K562 (cell line): ENCODE results near the gene SCAMP5. TPM values are rescaled to one million over a fixed set of nuclear protein-coding genes. Genes with fewer than 3 reads are reported as not detected.

ENCODE experiments used
- ATAC-seq: fragments of 200-7000 bp; cut with Tn5 transposase; 3 replicates; pipeline ENCODE4 v1.9.1; 2020; ENCODE audit warnings: moderate library complexity
- BruUV-seq: library from RNA; stranded (reverse); fragments of 400-500 nt; replicated peaks from 2 replicates; lab custom pipeline; 2021; lab: Mats Ljungman, UMichigan
- CTCF ChIA-PET: fragments of 300-600 bp; formaldehyde crosslinking; extraction: SDS; loops from one replicate; lab custom pipeline; 2021; ENCODE audit warnings: low intra/inter-chr PET ratio; lab: Yijun Ruan, JAX
- POLR2A ChIA-PET: fragments of 300-600, 350-650 bp; sonication (Branson Sonifier 250); formaldehyde crosslinking; extraction: SDS; loops from one replicate; lab custom pipeline; 2021; ENCODE audit warnings: antibody characterized with exemption, inconsistent platforms; lab: Yijun Ruan, JAX
- DNase-seq, 4 experiments: peaks; one replicate each; pipeline versions ENCODE4 v3.0.0 to v3.0.0-alpha.2; 2011 to 2018; ENCODE audit warnings: low spot score in 3 of 4, mixed read lengths in 3 of 4; ENCODE audit errors: extremely low read depth in 1 of 4
- FAIRE-seq: peaks from 2 replicates; lab custom pipeline; 2011; peaks lifted over from hg19 to GRCh38; lab: Jason Lieb, UNC
- H2AFZ ChIP-seq: 2 replicates; pipeline ENCODE4 v1.6.0; 2011; ENCODE audit warnings: low read depth, low read length, control low read depth, inconsistent platforms
- H3K27ac ChIP-seq: fragments of 200-600 bp; 3 replicates; pipeline ENCODE4 v1.8.0; 2011; ENCODE audit warnings: low read depth, mild to moderate bottlenecking, control low read depth, inconsistent platforms, low read length, moderate library complexity, mixed read lengths; ENCODE audit errors: extremely low read depth
- H3K27me3 ChIP-seq, 2 experiments: fragments of 300-600 bp in 1 of 2; 2 replicates in 1 of 2; 3 replicates in 1 of 2; pipeline versions ENCODE4 v1.6.0 to v1.8.0; 2011; ENCODE audit warnings: inconsistent platforms in 2 of 2, low read length in 2 of 2, mild to moderate bottlenecking in 1 of 2, mixed read lengths in 1 of 2, moderate library complexity in 1 of 2; ENCODE audit not compliant: control insufficient read depth in 2 of 2, insufficient read depth in 2 of 2
- H3K36me3 ChIP-seq: fragments of 300-600 bp; 3 replicates; pipeline ENCODE4 v1.8.0; 2011; ENCODE audit warnings: mild to moderate bottlenecking, low read length, inconsistent platforms; ENCODE audit not compliant: control insufficient read depth, insufficient read depth
- H3K4me1 ChIP-seq, 2 experiments: fragments of 200-600 bp in 1 of 2; replicated peaks in 1 of 2; 2 replicates in 1 of 2; 3 replicates in 1 of 2; pipeline versions ENCODE4 v1.5.1 to v1.8.0; 2011; ENCODE audit warnings: inconsistent platforms in 2 of 2, low read length in 2 of 2, mild to moderate bottlenecking in 1 of 2, mixed read lengths in 1 of 2, moderate library complexity in 1 of 2; ENCODE audit not compliant: control insufficient read depth in 2 of 2, insufficient read depth in 2 of 2
- H3K4me2 ChIP-seq: 2 replicates; pipeline ENCODE4 v1.6.1; 2011; ENCODE audit warnings: low read length, control low read depth, inconsistent platforms, mixed read lengths; ENCODE audit not compliant: insufficient read depth
- H3K4me3 ChIP-seq: fragments of 200-600 bp; sonication (generic), shearing (Covaris generic); 2 replicates; pipeline ENCODE4 v1.5.1; 2016; ENCODE audit warnings: control low read depth, inconsistent platforms
- H3K79me2 ChIP-seq: fragments of 200-600 bp; 3 replicates; pipeline ENCODE4 v1.8.0; 2011; ENCODE audit warnings: low read length, inconsistent platforms; ENCODE audit not compliant: control insufficient read depth, insufficient read depth
- H3K9ac ChIP-seq, 2 experiments: 2 replicates each; pipeline versions ENCODE4 v1.6.0 to v1.6.1; 2011; ENCODE audit warnings: low read depth in 2 of 2, low read length in 2 of 2, control low read depth in 1 of 2, inconsistent platforms in 1 of 2, mild to moderate bottlenecking in 1 of 2, mixed read lengths in 1 of 2; ENCODE audit not compliant: insufficient read depth in 1 of 2
- H3K9me1 ChIP-seq: one replicate; pipeline ENCODE4 v1.6.0; 2011; ENCODE audit warnings: inconsistent platforms, mild to moderate bottlenecking, low read length, moderate library complexity; ENCODE audit not compliant: control insufficient read depth, insufficient read depth
- H3K9me3 ChIP-seq: replicated peaks from 2 replicates; pipeline ENCODE4 v1.5.1; 2011; ENCODE audit warnings: low read depth, low read length, inconsistent platforms; ENCODE audit not compliant: control insufficient read depth, insufficient read depth
- H4K20me1 ChIP-seq: replicated peaks from 2 replicates; pipeline ENCODE4 v1.6.1; 2011; ENCODE audit warnings: low read length, inconsistent platforms, mixed read lengths; ENCODE audit not compliant: control insufficient read depth, insufficient read depth
- LEF1 ChIP-seq: fragments of 450-650 bp; IDR thresholded peaks from 2 replicates; pipeline ENCODE4 v1.6.1; 2016; ENCODE audit warnings: mild to moderate bottlenecking
- NBN ChIP-seq: fragments of 450-650 bp; IDR thresholded peaks from 2 replicates; pipeline ENCODE4 v1.6.1; 2016; ENCODE audit warnings: low read depth, mild to moderate bottlenecking
- NFATC3 ChIP-seq: fragments of 450-650 bp; IDR thresholded peaks from 2 replicates; pipeline ENCODE4 v1.6.1; 2017; ENCODE audit warnings: mild to moderate bottlenecking
- PRPF4 ChIP-seq: fragments of 200-400 bp; formaldehyde crosslinking; IDR thresholded peaks from one replicate; pipeline ENCODE4 v1.6.1; 2017; ENCODE audit warnings: low read length, low read depth, mild to moderate bottlenecking; ENCODE audit not compliant: insufficient read depth, poor library complexity, severe bottlenecking
- RCOR1 ChIP-seq, 2 experiments: IDR thresholded peaks; 2 replicates each; pipeline ENCODE4 v1.6.1; 2012; ENCODE audit warnings: low read depth in 2 of 2, low read length in 2 of 2, borderline replicate concordance in 1 of 2, improper control_type of control experiment in 1 of 2
- SRSF9 ChIP-seq: fragments of 200-400 bp; formaldehyde crosslinking; IDR thresholded peaks from 2 replicates; pipeline ENCODE4 v1.6.1; 2017; ENCODE audit warnings: low read depth, low read length, borderline replicate concordance
- TAF15 ChIP-seq: fragments of 200-400 bp; formaldehyde crosslinking; IDR thresholded peaks from 2 replicates; pipeline ENCODE4 v1.6.1; 2017; ENCODE audit warnings: mild to moderate bottlenecking, low read depth, low read length, moderate library complexity
- TFAP4 ChIP-seq: sonication (generic); formaldehyde crosslinking; IDR thresholded peaks from 2 replicates; pipeline ENCODE4 v1.8.0; 2022; ENCODE audit warnings: missing genetic modification reagents, mild to moderate bottlenecking, moderate library complexity, borderline replicate concordance
- THRA ChIP-seq: fragments of 450-650 bp; IDR thresholded peaks from 2 replicates; pipeline ENCODE4 v1.6.1; 2017; ENCODE audit warnings: mild to moderate bottlenecking, moderate library complexity
- VEZF1 ChIP-seq: fragments of 200-800 bp; sonication (Bioruptor generic); IDR thresholded peaks from 2 replicates; pipeline ENCODE4 v1.6.1; 2017; ENCODE audit warnings: missing genetic modification characterization, missing compliant biosample characterization
- ZC3H4 ChIP-seq: sonication (generic); formaldehyde crosslinking; IDR thresholded peaks from 2 replicates; pipeline ENCODE4 v1.9.0; 2021; ENCODE audit warnings: missing genetic modification reagents, borderline replicate concordance
- ZFX ChIP-seq: sonication (generic); formaldehyde crosslinking; IDR thresholded peaks from 2 replicates; pipeline ENCODE4 v1.8.0; 2022; ENCODE audit warnings: mild to moderate bottlenecking, missing genetic modification reagents, moderate library complexity
- ZKSCAN1 ChIP-seq: fragments of 150-350 bp; IDR thresholded peaks from 2 replicates; pipeline ENCODE4 v1.6.1; 2016; ENCODE audit warnings: low read depth, low read length
- ZNF408 ChIP-seq: fragments of 250-450 bp; sonication (Bioruptor Pico); IDR thresholded peaks from 2 replicates; pipeline ENCODE4 v1.4.0; 2020; ENCODE audit warnings: low read depth, mild to moderate bottlenecking, moderate library complexity
- WGBS: fragments of 100-300 bp; shearing (Covaris generic); methylation state at CpG from one replicate; pipeline ENCODE4 v1.1.6; 2016; ENCODE audit warnings: low coverage, mixed read lengths; ENCODE audit not compliant: insufficient coverage; ENCODE audit errors: missing lambda C conversion rate; 5-methylcytosine and 5-hydroxymethylcytosine counted together
- in situ Hi-C: fragments of 300-500 bp; cut with MboI; formaldehyde crosslinking; loops from 4 replicates; pipeline ENCODE4 v1.15.0; 2018; ENCODE audit warnings: inconsistent platforms, mixed read lengths
- intact Hi-C: fragments of 100-400 bp; cut with micrococcal nuclease; formaldehyde crosslinking; loops from 2 replicates; pipeline ENCODE4 v1.14.2; 2022
- polyA plus RNA-seq, 8 experiments: library from polyadenylated mRNA; depleted of rRNA in 4 of 8; stranded (reverse) in 5 of 8; unstranded in 3 of 8; fragments of >200 nt; fragmentation: Nextera tagmentation in 2 of 8; fragmentation: Illumina TruSeq in 1 of 8; extraction: Ambion mirVana in 2 of 8; extraction: Trizol in 1 of 8; gene quantifications; 2 replicates each; pipeline versions ENCODE4 v1.2.1 to v1.2.3, GENCODE V29; 2011 to 2014; ENCODE audit warnings: inconsistent platforms in 1 of 8, missing spikeins in 1 of 8
- total RNA-seq, 7 experiments: library from RNA; depleted of rRNA in 6 of 7; stranded (reverse); fragments of >200 nt in 6 of 7; fragmentation: Illumina TruSeq in 2 of 7; extraction: Trizol in 2 of 7; gene quantifications; 2 replicates each; pipeline versions ENCODE4 v1.2.1 to v1.2.3, GENCODE V29; 2011 to 2021; ENCODE audit warnings: low replicate concordance in 1 of 7

Gene SCAMP5
- total and polyA plus RNA-seq, 9 of the 15 experiments (the other 6 are each of a cell fraction or from before 2014, with no cell fraction given), result 0.09 to 0.29 (median 0.19) TPM; not detected in 5

GRCh38 chr15:74976159-74976558 lies 19.2 kb upstream of the SCAMP5 start (continued):
- TF ChIP-seq ZC3H4 (CRISPR knock-in tag) (no peak), NBN (no peak)
- TF ChIP-seq, all 486 proteins: peak for 0

- Histone ChIP-seq H3K9ac (no peak overlapping the region), H3K4me1 (no peaks in the 10 kb centered on the region), H3K36me3 (no peaks in the 10 kb centered on the region), H3K79me2 (no peaks in the 10 kb centered on the region), H3K4me3 (no peak overlapping the region), H4K20me1 (no peaks in the 10 kb centered on the region), H3K27me3 (peaks cover 12 to 28% of the 10 kb centered on the region in 2 experiments; a peak in 3 of 5 replicates), H3K9me3 (peaks cover 2% of the 10 kb centered on the region; the same call in 1 of the 2 replicates), H3K9me1 (no peaks in the 10 kb centered on the region), H3K4me2 (no peak overlapping the region), H3K27ac (no peak overlapping the region), H2AFZ (no peak overlapping the region)
- DNase-seq (no peak), ATAC-seq (no peak), FAIRE-seq (peak; percentile 32)
- in situ Hi-C loops (no loop called here), intact Hi-C loops (no loop called here)
- ChIA-PET CTCF (no interaction called here), POLR2A (interaction anchor here (0.6 kb wide), 2 partner anchors 146 to 174 kb away, joined by 3 read pairs; no protein-coding TSS in a partner anchor)
- BruUV-seq, result no TSS peak
- WGBS, result 2% methylated on average over 4 of the region's 4 CpGs
- TF ChIP-seq NFATC3 (no peak), VEZF1 (CRISPR knock-in tag) (no peak), SRSF9 (no peak), ZFX (CRISPR knock-in tag) (no peak), PRPF4 (no peak), LEF1 (no peak), ZNF408 (no peak), RCOR1 (IDR thresholded peaks at IDR 0.05; ENCODE audit: borderline replicate concordance in 1 of 2, low read depth in 2 of 2, low read length in 2 of 2) (no peak), TFAP4 (CRISPR knock-in tag) (no peak), ZKSCAN1 (no peak), THRA (no peak), TAF15 (no peak)
Measured at GRCh38 chr15:74977599-74977998, 17.8 kb upstream of the SCAMP5 start.
